HepG2 (cell line): ENCODE data around the gene TRIM27. TPM values are rescaled to one million over a fixed set of nuclear protein-coding genes. Genes with fewer than 3 reads are reported as not detected.

Experiments used
- polyA plus RNA-seq, 8 experiments: library from polyadenylated mRNA; depleted of rRNA in 3 of 8; stranded (reverse) in 7 of 8; unstranded in 1 of 8; fragments of >200 nt; fragmentation: Illumina TruSeq in 4 of 8; extraction: Trizol in 4 of 8; gene quantifications; 2 replicates each; pipeline versions ENCODE4 v1.2.1 to v1.2.3, GENCODE V29; 2011 to 2016; ENCODE audit warnings: low read depth in 4 of 8, missing spikeins in 1 of 8, mixed read lengths in 1 of 8; ENCODE audit not compliant: insufficient read depth in 1 of 8
- small RNA-seq, 3 experiments: library from RNA; depleted of rRNA; stranded (forward); fragments of <200 nt; gene quantifications; one replicate each; pipeline ENCODE3, GENCODE V24; 2012; ENCODE audit warnings: low read depth in 2 of 3, low replicate concordance in 1 of 3; ENCODE audit not compliant: insufficient read length in 3 of 3, insufficient read depth in 2 of 3
- total RNA-seq, 5 experiments: library from RNA; depleted of rRNA; stranded (reverse); fragments of >200 nt; fragmentation: Illumina TruSeq; extraction: Trizol; gene quantifications; 2 replicates each; pipeline ENCODE4 v1.2.3, GENCODE V29; 2016; ENCODE audit warnings: low read depth in 1 of 5

Gene TRIM27
- total and polyA plus RNA-seq, 2 of the 13 experiments (the other 11 are each of a cell fraction or from before 2014, with no cell fraction given), result 88.6 to 112 TPM

Small RNA genes lying within 50 kb of the gene (small RNA-seq; reads per million reads assigned to genes)
- 0 reads per million in 3 experiments for gene RNU6-930P

Other genes starting within 250 kb of the TRIM27 start
- gene ZNF311, start 81.3 kb upstream of the TRIM27 start, total RNA-seq (2016; rRNA removed; fragmentation: Illumina TruSeq; extraction: Trizol), result not detected in 2 replicates
- gene ZNF311, start 81.3 kb upstream of the TRIM27 start, polyA plus RNA-seq (2011; rRNA removed), result not detected in 2 replicates
- gene OR2W1, start 121.2 kb upstream of the TRIM27 start, total RNA-seq (2016; rRNA removed; fragmentation: Illumina TruSeq; extraction: Trizol), result not detected in 2 replicates
- not detected in 2 replicates for gene OR2W1, start 121.2 kb upstream of the TRIM27 start, polyA plus RNA-seq (2011; rRNA removed)
- gene OR2B3, start 163.3 kb upstream of the TRIM27 start, total RNA-seq (2016; rRNA removed; fragmentation: Illumina TruSeq; extraction: Trizol), result not detected in 2 replicates
- not detected in 2 replicates for gene OR2B3, start 163.3 kb upstream of the TRIM27 start, polyA plus RNA-seq (2011; rRNA removed)
- gene OR2J1, start 175.5 kb upstream of the TRIM27 start, total RNA-seq (2016; rRNA removed; fragmentation: Illumina TruSeq; extraction: Trizol), result not detected in 2 replicates
- 0.05 and 0.07 TPM in 2 replicates for gene OR2J1, start 175.5 kb upstream of the TRIM27 start, polyA plus RNA-seq (2011; rRNA removed)
- not detected in 2 replicates for gene OR2J3, start 184.1 kb upstream of the TRIM27 start, total RNA-seq (2016; rRNA removed; fragmentation: Illumina TruSeq; extraction: Trizol)
- 0.46 and 0.70 TPM in 2 replicates for gene OR2J3, start 184.1 kb upstream of the TRIM27 start, polyA plus RNA-seq (2011; rRNA removed)
- gene OR2J2, start 246.9 kb upstream of the TRIM27 start, total RNA-seq (2016; rRNA removed; fragmentation: Illumina TruSeq; extraction: Trizol), result not detected in 2 replicates
- gene OR2J2, start 246.9 kb upstream of the TRIM27 start, polyA plus RNA-seq (2011; rRNA removed), result 0.09 and 0.36 TPM in 2 replicates